ENCODE data around the gene LRP1B.

The LRP1B gene

DNA sequence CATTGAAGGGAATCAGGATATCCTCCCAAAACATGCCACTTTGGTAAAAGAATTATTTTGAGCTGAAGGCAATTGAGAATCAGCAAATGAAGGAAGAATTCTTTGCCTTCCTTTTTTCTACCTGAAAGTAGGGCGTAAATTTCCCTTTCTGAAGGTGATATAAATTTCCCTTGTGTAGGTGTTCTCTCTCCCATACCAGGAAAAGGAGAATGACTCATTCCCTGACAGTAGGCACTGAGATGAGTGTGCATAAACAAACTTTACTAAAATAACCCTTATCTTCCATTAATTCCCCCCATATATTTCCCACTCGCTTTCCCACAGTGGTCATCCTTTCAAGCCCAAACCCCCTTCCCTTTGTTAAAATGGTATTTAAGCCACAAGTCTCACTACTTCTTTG lies 1339.0 kb downstream of the LRP1B start:
- Histone ChIP-seq H3K4me2 (no peak overlapping the region), H3K79me2 (ENCODE audit: insufficient read depth, low read depth) (no peaks in the 10 kb centered on the region), H3K27ac (no peak overlapping the region), H3K4me1 (ENCODE audit: low read depth, poor library complexity, severe bottlenecking) (no peaks in the 10 kb centered on the region), H4K20me1 (ENCODE audit: insufficient read depth) (no peaks in the 10 kb centered on the region), H3K27me3 (ENCODE audit: insufficient read depth, low read depth) (no peaks in the 10 kb centered on the region), H3K4me3 (IDR thresholded peaks at IDR 0.05; ENCODE audit: insufficient read depth, low read depth, low read length) (no peak overlapping the region), H3K36me3 (ENCODE audit: insufficient read depth) (no peaks in the 10 kb centered on the region), H2AFZ (ENCODE audit: low read depth) (no peak overlapping the region), H3K9ac (no peak overlapping the region)
- TF ChIP-seq, protein P1, sequence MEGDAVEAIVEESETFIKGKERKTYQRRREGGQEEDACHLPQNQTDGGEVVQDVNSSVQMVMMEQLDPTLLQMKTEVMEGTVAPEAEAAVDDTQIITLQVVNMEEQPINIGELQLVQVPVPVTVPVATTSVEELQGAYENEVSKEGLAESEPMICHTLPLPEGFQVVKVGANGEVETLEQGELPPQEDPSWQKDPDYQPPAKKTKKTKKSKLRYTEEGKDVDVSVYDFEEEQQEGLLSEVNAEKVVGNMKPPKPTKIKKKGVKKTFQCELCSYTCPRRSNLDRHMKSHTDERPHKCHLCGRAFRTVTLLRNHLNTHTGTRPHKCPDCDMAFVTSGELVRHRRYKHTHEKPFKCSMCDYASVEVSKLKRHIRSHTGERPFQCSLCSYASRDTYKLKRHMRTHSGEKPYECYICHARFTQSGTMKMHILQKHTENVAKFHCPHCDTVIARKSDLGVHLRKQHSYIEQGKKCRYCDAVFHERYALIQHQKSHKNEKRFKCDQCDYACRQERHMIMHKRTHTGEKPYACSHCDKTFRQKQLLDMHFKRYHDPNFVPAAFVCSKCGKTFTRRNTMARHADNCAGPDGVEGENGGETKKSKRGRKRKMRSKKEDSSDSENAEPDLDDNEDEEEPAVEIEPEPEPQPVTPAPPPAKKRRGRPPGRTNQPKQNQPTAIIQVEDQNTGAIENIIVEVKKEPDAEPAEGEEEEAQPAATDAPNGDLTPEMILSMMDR (conservative IDR thresholded peaks at IDR 0.05; ENCODE audit: low read depth, low read length) = no peak

DNA sequence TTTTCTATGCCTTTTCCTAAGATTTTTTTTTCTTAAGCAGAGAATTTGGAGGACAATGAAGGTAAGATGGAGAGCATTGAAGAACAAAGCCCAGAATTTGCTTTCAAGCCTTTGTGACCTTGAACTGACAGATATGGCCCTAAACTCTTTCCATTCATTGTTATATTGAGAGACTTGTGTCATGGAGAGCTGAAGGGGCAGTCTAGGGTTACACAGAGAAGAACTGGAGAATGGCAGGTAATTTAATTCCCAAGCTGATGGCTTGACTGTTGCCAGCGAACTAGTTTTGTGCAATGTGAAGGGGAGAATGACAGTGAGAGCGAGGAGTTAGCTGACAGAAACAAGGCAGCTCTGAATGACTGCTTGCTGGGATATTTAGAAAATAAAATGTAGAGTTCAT lies 1344.2 kb downstream of the LRP1B start:
- Histone ChIP-seq H3K4me3 (IDR thresholded peaks at IDR 0.05; ENCODE audit: insufficient read depth, low read depth, low read length) (no peak overlapping the region), H2AFZ (ENCODE audit: low read depth) (no peak overlapping the region), H3K27ac (no peak overlapping the region), H3K4me2 (no peak overlapping the region), H3K9ac (no peak overlapping the region), H3K27me3 (ENCODE audit: insufficient read depth, low read depth) (no peaks in the 10 kb centered on the region), H3K4me1 (ENCODE audit: low read depth, poor library complexity, severe bottlenecking) (no peaks in the 10 kb centered on the region), H4K20me1 (ENCODE audit: insufficient read depth) (no peaks in the 10 kb centered on the region), H3K36me3 (ENCODE audit: insufficient read depth) (no peaks in the 10 kb centered on the region), H3K79me2 (ENCODE audit: insufficient read depth, low read depth) (no peaks in the 10 kb centered on the region)
- TF ChIP-seq, protein P1 (conservative IDR thresholded peaks at IDR 0.05; ENCODE audit: low read depth, low read length) = no peak

DNA sequence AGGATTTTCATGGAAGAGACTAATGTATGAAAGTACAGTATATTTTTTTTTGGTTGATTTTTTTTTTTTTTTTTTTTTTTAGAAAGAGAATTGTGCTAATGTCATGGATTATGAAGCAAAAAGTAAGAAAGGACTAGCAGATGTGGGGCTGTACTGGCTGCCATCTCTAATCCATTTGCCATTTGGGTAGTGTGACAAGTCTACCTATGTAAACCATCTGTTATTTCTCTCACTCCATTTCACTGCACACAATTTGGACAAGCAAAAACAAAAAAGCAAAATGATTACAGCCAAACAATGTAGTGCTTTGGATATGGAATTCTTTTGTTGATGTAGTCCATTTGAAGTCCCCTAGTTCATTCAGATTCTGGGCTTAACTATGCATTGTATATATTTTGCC lies 1355.4 kb downstream of the LRP1B start:
- no peaks in the 10 kb centered on the region for H3K36me3 ChIP-seq (ENCODE audit: insufficient read depth)
- TF ChIP-seq, protein P1 (conservative IDR thresholded peaks at IDR 0.05; ENCODE audit: low read depth, low read length) = no peak
- no peak overlapping the region for H3K9ac ChIP-seq
- H3K27ac ChIP-seq = no peak overlapping the region
- H3K27me3 ChIP-seq (ENCODE audit: insufficient read depth, low read depth) = no peaks in the 10 kb centered on the region
- H3K79me2 ChIP-seq (ENCODE audit: insufficient read depth, low read depth) = no peaks in the 10 kb centered on the region
- no peaks in the 10 kb centered on the region for H4K20me1 ChIP-seq (ENCODE audit: insufficient read depth)
- no peak overlapping the region for H3K4me3 ChIP-seq (IDR thresholded peaks at IDR 0.05; ENCODE audit: insufficient read depth, low read depth, low read length)
- H3K4me1 ChIP-seq (ENCODE audit: low read depth, poor library complexity, severe bottlenecking) = no peaks in the 10 kb centered on the region
- H3K4me2 ChIP-seq = no peak overlapping the region
- no peak overlapping the region for H2AFZ ChIP-seq (ENCODE audit: low read depth)

DNA sequence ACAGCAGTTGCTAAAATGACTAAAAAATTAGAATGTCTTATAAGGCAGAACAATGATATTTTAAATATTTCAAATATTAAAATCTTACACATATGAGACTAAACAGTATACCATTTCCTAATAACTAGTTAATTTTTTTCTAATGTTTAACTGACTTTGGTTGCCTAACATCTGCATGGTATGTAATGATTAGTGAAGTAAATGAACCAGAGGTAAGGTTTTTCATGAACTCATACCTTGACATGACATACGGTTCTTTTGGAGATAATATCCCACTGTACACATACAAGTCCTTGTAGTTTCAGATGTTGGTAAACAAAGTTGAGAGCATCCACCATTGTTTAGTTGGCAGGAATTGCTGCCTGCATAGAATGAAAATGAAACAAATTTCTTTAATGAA lies 1360.2 kb downstream of the LRP1B start:
- H3K9ac ChIP-seq = no peak overlapping the region
- no peaks in the 10 kb centered on the region for H3K4me1 ChIP-seq (ENCODE audit: low read depth, poor library complexity, severe bottlenecking)
- no peak overlapping the region for H3K4me2 ChIP-seq
- TF ChIP-seq, protein P1 (conservative IDR thresholded peaks at IDR 0.05; ENCODE audit: low read depth, low read length) = no peak
- H3K36me3 ChIP-seq (ENCODE audit: insufficient read depth) = no peaks in the 10 kb centered on the region
- no peak overlapping the region for H2AFZ ChIP-seq (ENCODE audit: low read depth)
- no peaks in the 10 kb centered on the region for H3K79me2 ChIP-seq (ENCODE audit: insufficient read depth, low read depth)
- no peaks in the 10 kb centered on the region for H3K27me3 ChIP-seq (ENCODE audit: insufficient read depth, low read depth)
- H3K27ac ChIP-seq = no peak overlapping the region
- no peaks in the 10 kb centered on the region for H4K20me1 ChIP-seq (ENCODE audit: insufficient read depth)
- H3K4me3 ChIP-seq (IDR thresholded peaks at IDR 0.05; ENCODE audit: insufficient read depth, low read depth, low read length) = no peak overlapping the region

DNA sequence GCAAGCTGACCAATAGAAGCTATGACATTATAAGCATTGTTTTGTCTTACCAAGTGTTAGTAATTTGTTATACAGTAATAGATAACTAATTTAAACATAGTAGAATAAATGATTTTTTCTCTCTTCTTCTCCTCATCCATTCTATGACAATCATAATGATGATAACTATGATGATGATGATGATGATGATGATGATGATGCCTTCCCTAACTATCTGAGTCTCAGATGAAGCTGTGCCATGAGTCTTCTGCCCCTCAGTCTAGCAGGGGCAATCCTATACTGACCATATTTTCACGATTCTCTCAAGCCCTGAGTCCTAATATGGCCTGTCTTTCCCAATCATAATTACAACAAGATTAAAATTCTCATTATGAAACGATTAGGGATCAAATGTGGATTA lies 1369.0 kb downstream of the LRP1B start:
- Histone ChIP-seq H4K20me1 (ENCODE audit: insufficient read depth) (no peaks in the 10 kb centered on the region), H3K27ac (no peak overlapping the region), H3K36me3 (ENCODE audit: insufficient read depth) (no peaks in the 10 kb centered on the region), H2AFZ (ENCODE audit: low read depth) (no peak overlapping the region), H3K4me1 (ENCODE audit: low read depth, poor library complexity, severe bottlenecking) (no peaks in the 10 kb centered on the region), H3K27me3 (ENCODE audit: insufficient read depth, low read depth) (no peaks in the 10 kb centered on the region), H3K79me2 (ENCODE audit: insufficient read depth, low read depth) (no peaks in the 10 kb centered on the region), H3K4me2 (no peak overlapping the region), H3K9ac (no peak overlapping the region), H3K4me3 (IDR thresholded peaks at IDR 0.05; ENCODE audit: insufficient read depth, low read depth, low read length) (no peak overlapping the region)
- TF ChIP-seq, protein P1 (conservative IDR thresholded peaks at IDR 0.05; ENCODE audit: low read depth, low read length) = no peak

All from KMS-11 (cell line).